Gastrocnemius medialis (tissue), 4 donors: ENCODE measurements around the gene GRID1. TPM values are rescaled to one million over a fixed set of nuclear protein-coding genes. Genes with fewer than 3 reads are reported as not detected.

Source experiments
- ATAC-seq, 2 donors: fragments of 150-250 bp; one replicate each; pipeline ENCODE4 v1.9.1; 2016
- DNase-seq, 2 donors: peaks; one replicate each; pipeline ENCODE4 v3.0.0-alpha.2; 2019
- H3K27ac ChIP-seq, 4 donors: fragments of 200-600 bp; sonication (generic); 1 replicate in 1 of 4; 2 replicates in 3 of 4; pipeline ENCODE4 v1.5.1; 2016 to 2018; ENCODE audit warnings: mild to moderate bottlenecking in 2 of 4, moderate library complexity in 1 of 4
- H3K27me3 ChIP-seq, 3 donors: fragments of 200-600 bp; sonication (generic) in 2 of 3; 1 replicate in 1 of 3; 2 replicates in 2 of 3; pipeline versions ENCODE4 v1.5.1 to v1.6.0; 2016 to 2019; ENCODE audit warnings: mild to moderate bottlenecking in 1 of 3, moderate library complexity in 1 of 3
- H3K36me3 ChIP-seq, 2 donors: fragments of 200-600 bp; sonication (generic) in 1 of 2; one replicate each; pipeline ENCODE4 v1.5.1; 2017 to 2018
- H3K4me1 ChIP-seq, 2 donors: fragments of 200-600 bp; sonication (generic) in 1 of 2; one replicate each; pipeline ENCODE4 v1.5.1; 2016 to 2017; ENCODE audit warnings: mild to moderate bottlenecking in 2 of 2
- H3K4me3 ChIP-seq, 4 donors: fragments of 200-600 bp; sonication (generic) in 3 of 4; 1 replicate in 1 of 4; 2 replicates in 3 of 4; pipeline ENCODE4 v1.5.1; 2016 to 2019; ENCODE audit warnings: mild to moderate bottlenecking in 2 of 4
- H3K9me3 ChIP-seq, 3 donors: fragments of 200-600 bp; sonication (generic) in 2 of 3; 1 replicate in 1 of 3; 2 replicates in 2 of 3; pipeline ENCODE4 v1.5.1; 2016 to 2019
- CTCF ChIP-seq, 5 experiments: fragments of 450-650 bp in 3 of 5; fragments of 200-600 bp in 2 of 5; sonication (generic) in 2 of 5; IDR thresholded peaks in 4 of 5; conservative IDR thresholded peaks in 1 of 5; 1 replicate in 4 of 5; 2 replicates in 1 of 5; pipeline ENCODE4 v1.5.1; 2016 to 2019; ENCODE audit warnings: antibody characterized with exemption in 5 of 5, mild to moderate bottlenecking in 3 of 5, moderate library complexity in 3 of 5
- POLR2A ChIP-seq, 2 donors: fragments of 450-650 bp; IDR thresholded peaks; one replicate each; pipeline ENCODE4 v1.6.1; 2017; ENCODE audit warnings: antibody characterized with exemption in 2 of 2, mild to moderate bottlenecking in 2 of 2, moderate library complexity in 2 of 2
- in situ Hi-C, 4 donors: fragments of 200-750 bp; cut with MboI; loops; one replicate each; pipeline versions ENCODE4 v1.15.0 to v1.8.0; 2017; ENCODE audit warnings: low sequenced_read_pairs in 4 of 4
- intact Hi-C: fragments of 100-400 bp; cut with DNase I; formaldehyde crosslinking; loops from one replicate; pipeline ENCODE4 v1.15.1; 2023; ENCODE audit warnings: low total_unique reads
- total RNA-seq, 4 donors: library from RNA; depleted of rRNA; stranded (reverse); fragments of >200 nt; gene quantifications; one replicate each; pipeline versions ENCODE4 v1.1.0 to v1.2.3, GENCODE V29; 2016

Gene GRID1
- total RNA-seq, 4 donors from 2014 or later = 0.17 to 1.4 (median 0.79) TPM

GRCh38 chr10:85961073-85961472, 405.5 kb downstream of the GRID1 start:
- intact Hi-C loops (no loop called here), in situ Hi-C loops (no loop called here)
- Histone ChIP-seq H3K27me3 (no peaks in the 10 kb centered on the region), H3K4me1 (no peaks in the 10 kb centered on the region), H3K36me3 (no peaks in the 10 kb centered on the region), H3K4me3 (no peak overlapping the region), H3K9me3 (no peaks in the 10 kb centered on the region), H3K27ac (no peak overlapping the region)
- DNase-seq (no peak), ATAC-seq (no peak)
- TF ChIP-seq POLR2A (IDR thresholded peaks at IDR 0.05) (no peak), CTCF (IDR thresholded peaks at IDR 0.05 in 4 of 5, conservative IDR thresholded peaks at IDR 0.05 in 1 of 5) (no peak)

- intact Hi-C loops = no loop called here
- TF ChIP-seq CTCF (IDR thresholded peaks at IDR 0.05 in 4 of 5, conservative IDR thresholded peaks at IDR 0.05 in 1 of 5) (no peak), POLR2A (IDR thresholded peaks at IDR 0.05) (no peak)
Measured at GRCh38 chr10:85959239-85959638, 407.4 kb downstream of the GRID1 start.

GRCh38 chr10:85950921-85951320, 415.7 kb downstream of the GRID1 start:
- H3K27ac ChIP-seq = no peak overlapping the region
- TF ChIP-seq POLR2A (IDR thresholded peaks at IDR 0.05) (no peak), CTCF (IDR thresholded peaks at IDR 0.05 in 4 of 5, conservative IDR thresholded peaks at IDR 0.05 in 1 of 5) (no peak)
- ATAC-seq (no peak), DNase-seq (no peak)
- no peaks in the 10 kb centered on the region for H3K4me1 ChIP-seq
- no peak overlapping the region for H3K4me3 ChIP-seq
- H3K36me3 ChIP-seq = no peaks in the 10 kb centered on the region
- intact Hi-C loops = no loop called here
- no peaks in the 10 kb centered on the region for H3K9me3 ChIP-seq
- no peaks in the 10 kb centered on the region for H3K27me3 ChIP-seq
- in situ Hi-C loops = no loop called here

More at GRCh38 chr10:85959239-85959638, 407.4 kb downstream of the GRID1 start:
- H3K9me3 ChIP-seq = no peaks in the 10 kb centered on the region
- DNase-seq = no peak
- no peak overlapping the region for H3K4me3 ChIP-seq
- no peak overlapping the region for H3K27ac ChIP-seq
- H3K4me1 ChIP-seq = no peaks in the 10 kb centered on the region
- in situ Hi-C loops = no loop called here
- no peaks in the 10 kb centered on the region for H3K27me3 ChIP-seq
- no peak for ATAC-seq
- H3K36me3 ChIP-seq = no peaks in the 10 kb centered on the region

GRCh38 chr10:85946713-85947326, 419.8 kb downstream of the GRID1 start:
- H3K27me3 ChIP-seq = no peaks in the 10 kb centered on the region
- in situ Hi-C loops = no loop called here
- no peak overlapping the region for H3K27ac ChIP-seq
- H3K9me3 ChIP-seq = no peaks in the 10 kb centered on the region
- TF ChIP-seq POLR2A (IDR thresholded peaks at IDR 0.05) = no peak
- TF ChIP-seq CTCF (IDR thresholded peaks at IDR 0.05 in 4 of 5, conservative IDR thresholded peaks at IDR 0.05 in 1 of 5) = no peak
- intact Hi-C loops = no loop called here
- no peaks in the 10 kb centered on the region for H3K4me1 ChIP-seq
- ATAC-seq (no peak), DNase-seq (no peak)
- no peaks in the 10 kb centered on the region for H3K36me3 ChIP-seq
- no peak overlapping the region for H3K4me3 ChIP-seq

GRCh38 chr10:85936161-85936560, 430.4 kb downstream of the GRID1 start:
- Histone ChIP-seq H3K27me3 (no peaks in the 10 kb centered on the region), H3K9me3 (no peaks in the 10 kb centered on the region), H3K27ac (no peak overlapping the region), H3K4me3 (no peak overlapping the region), H3K36me3 (no peaks in the 10 kb centered on the region), H3K4me1 (peaks cover 0 to 3% of the 10 kb centered on the region in 2 donors)
- TF ChIP-seq POLR2A (IDR thresholded peaks at IDR 0.05) = no peak
- TF ChIP-seq CTCF (IDR thresholded peaks at IDR 0.05 in 4 of 5, conservative IDR thresholded peaks at IDR 0.05 in 1 of 5) = no peak
- DNase-seq (no peak), ATAC-seq (no peak)
- intact Hi-C loops (no loop called here), in situ Hi-C loops (no loop called here)
